Stimulated activated CD8-positive, alpha-beta memory T cell treated with anti-CD3 and anti-CD28 coated beads, Interleukin-12 subunit alpha, Interleukin-12 subunit beta, amount 100 ng/mL, for 24 hours (primary cell): ENCODE measurements around the gene ALDOB.
"Not testable (repeated sequence)": the region's sequence is repeated elsewhere in the genome, so short reads cannot be mapped to it uniquely, and the experiment has no call there.

ENCODE experiments used
- DNase-seq: peaks from one replicate; pipeline ENCODE4 v3.0.0-alpha.2; 2020; ENCODE audit errors: extremely low read depth

Gene ALDOB

GRCh38 chr9:101384873-101385536 is 50.6 kb downstream of the ALDOB start, which contains the start of gene BAAT:
BAAT (minus strand) TSS chr9:101385006; CDS start chr9:101371404, 13,602 bp downstream.
- not testable (repeated sequence) for DNase-seq

- DNase-seq = no peak
These were observed 52.2 kb downstream of the ALDOB start for GRCh38 chr9:101383361-101383760.

DNA sequence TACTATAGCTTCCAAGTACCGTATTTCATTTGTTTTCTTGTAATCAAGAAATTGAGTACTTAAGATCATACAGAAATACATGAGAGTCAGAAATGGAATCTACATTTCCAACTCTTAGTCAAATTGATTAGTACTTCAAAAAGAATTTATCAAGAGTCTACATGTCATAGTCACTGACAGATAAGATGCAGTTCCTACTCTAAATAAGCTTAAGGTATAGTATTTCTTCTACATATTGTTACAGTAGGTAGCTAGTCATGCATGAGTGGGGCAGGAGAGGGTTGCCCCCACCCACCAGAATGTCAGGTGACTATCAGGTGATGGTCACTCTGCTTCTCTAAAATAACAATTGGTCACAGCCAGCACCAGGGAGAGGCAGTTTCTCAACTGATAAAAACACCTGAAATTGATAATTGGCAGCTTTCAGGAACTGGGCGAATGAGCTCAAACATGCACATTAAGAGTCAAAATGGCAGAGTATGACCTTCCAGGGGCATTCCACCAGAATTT is 53.7 kb downstream of the ALDOB start:
- DNase-seq = no peak

GRCh38 chr9:101381118-101381517 is 54.5 kb downstream of the ALDOB start:
- DNase-seq = no peak

- DNase-seq = no peak
These were observed 55.3 kb downstream of the ALDOB start for GRCh38 chr9:101380295-101380694.

DNA sequence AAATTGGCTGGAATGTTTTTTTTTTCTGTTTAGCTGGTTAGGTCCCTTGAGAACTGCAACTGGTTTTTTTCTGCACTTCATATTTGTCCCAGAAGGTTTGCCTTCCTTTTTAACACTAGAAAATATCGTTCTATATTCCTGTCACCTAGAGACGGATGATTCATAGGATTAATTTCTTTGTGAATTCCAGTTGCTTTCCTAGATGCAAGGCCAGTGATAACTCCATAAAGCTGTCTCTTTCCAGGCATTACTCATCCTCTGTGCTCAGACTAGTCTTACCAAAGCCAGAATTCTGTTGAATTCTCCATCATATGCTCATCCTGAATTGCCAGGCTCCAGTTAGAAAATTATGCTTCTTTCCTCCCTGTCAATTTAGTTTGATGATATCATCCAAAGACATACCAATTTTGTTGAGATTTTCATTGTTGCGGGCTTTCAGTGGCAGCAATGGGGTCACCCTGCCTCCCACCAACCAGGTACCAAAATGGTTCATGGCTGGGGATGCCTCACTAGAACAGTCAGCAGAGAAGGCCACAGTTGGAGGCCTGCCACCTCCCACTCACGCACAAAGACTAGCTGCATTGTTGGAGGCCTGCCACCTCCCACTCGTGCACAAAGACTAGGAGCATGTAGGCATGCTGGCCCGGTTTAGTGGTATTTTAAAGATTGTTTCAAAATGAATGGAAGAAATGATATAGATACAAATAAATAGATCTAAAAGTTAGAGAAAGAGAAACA is 59.3 kb downstream of the ALDOB start:
- no peak for DNase-seq

DNA sequence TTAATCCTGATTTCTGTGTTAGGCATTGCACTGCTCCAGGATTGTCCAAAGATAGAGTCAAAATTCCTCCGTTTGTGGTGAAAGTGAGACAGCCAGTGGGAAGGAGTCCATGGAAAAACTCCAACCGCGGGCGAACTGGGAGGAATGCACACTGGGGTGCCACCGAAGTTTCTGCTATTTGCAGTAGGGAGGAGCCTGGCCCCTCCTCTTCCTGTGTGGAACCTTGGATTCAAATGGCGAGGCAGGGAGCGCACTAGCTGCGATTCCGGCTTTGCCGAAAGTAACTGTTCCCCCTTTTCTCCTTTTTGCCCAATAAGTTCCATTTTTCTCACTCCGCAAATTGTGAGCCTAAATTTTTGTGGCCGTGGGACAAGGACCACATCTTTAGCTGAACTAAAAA is 60.0 kb downstream of the ALDOB start:
- DNase-seq = no peak

GRCh38 chr9:101372327-101373118 is 63.1 kb downstream of the ALDOB start:
- DNase-seq = no peak

- no peak for DNase-seq
These were observed 63.8 kb downstream of the ALDOB start for GRCh38 chr9:101371813-101372212.
